ENCODE results near the gene PTP4A2.
"Not testable (repeated sequence)": the region's sequence is repeated elsewhere in the genome, so short reads cannot be mapped to it uniquely, and the experiment has no call there.

Gene PTP4A2

GRCh38 chr1:31923901-31924535, 14.2 kb downstream of the PTP4A2 start:
- DNase-seq, result no peak

GRCh38 chr1:31920956-31921355, 17.2 kb downstream of the PTP4A2 start:
- DNase-seq, result no peak

- no peak for DNase-seq
These were observed 18.6 kb downstream of the PTP4A2 start for GRCh38 chr1:31919591-31919990.

- DNase-seq, result no peak
These were observed 22.7 kb downstream of the PTP4A2 start for GRCh38 chr1:31915438-31915837.

GRCh38 chr1:31913968-31914367, 24.2 kb downstream of the PTP4A2 start:
- no peak for DNase-seq

- DNase-seq, result no peak
These were observed 25.3 kb downstream of the PTP4A2 start for GRCh38 chr1:31912839-31913239.

GRCh38 chr1:31911994-31912780, 26.0 kb downstream of the PTP4A2 start:
- no peak for DNase-seq

GRCh38 chr1:31910933-31911332, 27.2 kb downstream of the PTP4A2 start:
- DNase-seq, result peak; percentile 19

GRCh38 chr1:31909691-31910090, 28.5 kb downstream of the PTP4A2 start:
- DNase-seq, result no peak

GRCh38 chr1:31906557-31906956, 31.6 kb downstream of the PTP4A2 start:
- DNase-seq, result no peak

GRCh38 chr1:31905681-31906080, 32.5 kb downstream of the PTP4A2 start:
- no peak for DNase-seq

- no peak for DNase-seq
These were observed 33.1 kb downstream of the PTP4A2 start for GRCh38 chr1:31905093-31905509.

- no peak for DNase-seq
These were observed 33.7 kb downstream of the PTP4A2 start for GRCh38 chr1:31904339-31905092.

- DNase-seq, result no peak
These were observed 35.7 kb downstream of the PTP4A2 start for GRCh38 chr1:31902510-31902860.

GRCh38 chr1:31901838-31902509, 36.2 kb downstream of the PTP4A2 start:
- DNase-seq, result no peak

- DNase-seq, result no peak
These were observed 37.4 kb downstream of the PTP4A2 start for GRCh38 chr1:31900790-31901189.

- DNase-seq, result no peak
These were observed 40.6 kb downstream of the PTP4A2 start for GRCh38 chr1:31897526-31898100.

- DNase-seq, result not testable (repeated sequence)
These were observed 42.5 kb downstream of the PTP4A2 start for GRCh38 chr1:31895474-31896198.

GRCh38 chr1:31891280-31891679, 46.9 kb downstream of the PTP4A2 start:
- DNase-seq, result no peak

GRCh38 chr1:31888291-31888690, 49.9 kb downstream of the PTP4A2 start:
- DNase-seq, result no peak

- DNase-seq, result no peak
These were observed 51.3 kb downstream of the PTP4A2 start for GRCh38 chr1:31886866-31887265.

GRCh38 chr1:31885851-31886250, 52.3 kb downstream of the PTP4A2 start:
- no peak for DNase-seq
